Left colon (tissue), 2 donors: ENCODE data around the gene PCP4. TPM values are rescaled to one million over a fixed set of nuclear protein-coding genes. Genes with fewer than 3 reads are reported as not detected.

Experiments used
- ATAC-seq: fragments of 200-7000 bp; cut with Tn5 transposase; one replicate; pipeline ENCODE4 v1.9.1; 2020; ENCODE audit warnings: mild to moderate bottlenecking, moderate library complexity
- DNase-seq, 2 donors: peaks; one replicate each; pipeline ENCODE4 v3.0.0-alpha.2; 2020
- intact Hi-C, 2 donors: fragments of 100-400 bp; cut with DNase I in 1 of 2; cut with micrococcal nuclease in 1 of 2; formaldehyde crosslinking; loops; one replicate each; pipeline versions ENCODE4 v1.11.2 to v1.14.0; 2022; cut with DNase I, micrococcal nuclease
- total RNA-seq, 2 donors: library from RNA; stranded (reverse); fragmentation: NEBNext Ultra II Directional; extraction: Animal tissue kit (Norgen Biotek cat#: 25700); gene quantifications; one replicate each; pipeline ENCODE4 v1.2.1, GENCODE V29; 2021
- donor health status: DM: no; HTN: no; CAD: no.
- donor health status: DM: yes; HTN: yes; CAD: no.

Gene PCP4
- total RNA-seq, 2 donors from 2014 or later: 0.64 to 6.5 TPM

- no peak for ATAC-seq
- intact Hi-C loops: no loop called here
- no peak for DNase-seq
Observed at GRCh38 chr21:39956586-39956985, 89.3 kb downstream of the PCP4 start.

- DNase-seq (no peak), ATAC-seq (no peak)
- intact Hi-C loops: no loop called here
Observed at GRCh38 chr21:39958731-39959130, 91.5 kb downstream of the PCP4 start.

GRCh38 chr21:39961251-39961650, 94.0 kb downstream of the PCP4 start:
- DNase-seq (no peak), ATAC-seq (no peak)
- intact Hi-C loops: no loop called here

- ATAC-seq (no peak), DNase-seq (no peak)
- intact Hi-C loops: no loop called here
Observed at GRCh38 chr21:39965026-39965425, 97.8 kb downstream of the PCP4 start.

GRCh38 chr21:39966786-39967185, 99.5 kb downstream of the PCP4 start:
- DNase-seq (no peak), ATAC-seq (no peak)
- intact Hi-C loops: no loop called here

- DNase-seq (no peak), ATAC-seq (no peak)
- intact Hi-C loops: no loop called here
Observed at GRCh38 chr21:39968010-39968409, 100.8 kb downstream of the PCP4 start.

GRCh38 chr21:39969691-39970364, 102.6 kb downstream of the PCP4 start:
- no peak for ATAC-seq

GRCh38 chr21:39971956-39972355, 104.7 kb downstream of the PCP4 start:
- no peak for ATAC-seq

More at GRCh38 chr21:39969691-39970364, 102.6 kb downstream of the PCP4 start:
- DNase-seq: no peak
- intact Hi-C loops: no loop called here

GRCh38 chr21:39972471-39972870, 105.2 kb downstream of the PCP4 start:
- no peak for ATAC-seq
- DNase-seq: no peak
- intact Hi-C loops: no loop called here

More at GRCh38 chr21:39971956-39972355, 104.7 kb downstream of the PCP4 start:
- intact Hi-C loops: no loop called here
- no peak for DNase-seq

GRCh38 chr21:39972976-39973770, 105.9 kb downstream of the PCP4 start:
- no peak for ATAC-seq
- DNase-seq: no peak
- intact Hi-C loops: no loop called here

- DNase-seq: no peak
- no peak for ATAC-seq
- intact Hi-C loops: no loop called here
Observed at GRCh38 chr21:39976800-39977199, 109.6 kb downstream of the PCP4 start.

Other genes starting within 250 kb of the PCP4 start
- gene IGSF5, start 122.3 kb upstream of the PCP4 start, total RNA-seq: under 1 TPM; 0.12 to 0.70 TPM